GM12801 (cell line): ENCODE measurements around the gene TP63.

ENCODE experiments used
- TF ChIP-seq, protein P1 (sequence below): IDR thresholded peaks from one replicate; pipeline ENCODE4 v1.5.1; 2011; ENCODE audit warnings: control low read depth; ENCODE audit not compliant: insufficient read length; ENCODE audit errors: extremely low read depth

TP63 gene

DNA sequence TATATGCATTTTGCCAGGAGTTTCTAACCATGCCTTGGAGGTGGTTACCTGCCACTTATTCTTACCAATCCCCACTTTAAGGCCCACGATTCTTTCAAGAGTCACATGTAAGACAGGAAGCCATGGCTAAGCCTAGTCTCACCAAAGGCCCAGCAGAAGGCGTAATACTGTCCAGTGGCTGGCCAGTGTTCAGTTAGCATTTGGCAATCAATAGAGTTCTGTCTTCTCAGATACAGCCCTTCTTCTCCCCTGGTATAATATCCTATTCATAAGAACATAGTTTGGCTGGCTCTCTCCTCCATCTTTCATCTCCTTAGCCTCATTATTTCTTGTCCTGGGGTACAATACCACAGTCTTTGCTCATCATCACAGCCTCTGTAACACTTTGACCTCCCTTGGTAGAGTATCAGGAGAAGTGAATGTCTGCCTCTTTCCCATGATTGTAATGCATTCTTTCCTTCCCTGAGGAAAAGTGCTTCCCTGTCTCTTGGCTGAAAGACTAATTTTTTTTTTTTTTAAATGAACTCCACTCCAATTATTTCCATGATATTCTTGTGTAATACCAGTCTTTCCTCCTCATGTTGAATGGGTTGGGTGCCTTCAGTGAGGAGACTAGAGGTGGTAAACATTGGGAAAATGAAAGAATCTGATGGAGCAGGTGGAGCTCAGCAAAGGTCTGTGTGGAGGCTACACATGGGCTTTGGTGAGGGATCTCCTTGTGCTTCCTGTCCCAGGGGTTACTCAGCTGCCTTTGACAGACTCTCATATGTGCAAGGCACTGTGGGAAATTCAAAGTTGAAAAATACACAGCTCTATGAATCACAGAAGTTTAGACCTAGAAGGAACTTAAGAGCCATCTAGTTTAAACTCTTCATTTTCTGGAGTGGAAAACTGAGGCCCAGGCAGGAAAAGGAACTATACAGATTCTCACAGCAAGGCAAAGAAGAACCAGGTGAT, 271.3 kb downstream of the TP63 start:
- TF ChIP-seq, protein P1, sequence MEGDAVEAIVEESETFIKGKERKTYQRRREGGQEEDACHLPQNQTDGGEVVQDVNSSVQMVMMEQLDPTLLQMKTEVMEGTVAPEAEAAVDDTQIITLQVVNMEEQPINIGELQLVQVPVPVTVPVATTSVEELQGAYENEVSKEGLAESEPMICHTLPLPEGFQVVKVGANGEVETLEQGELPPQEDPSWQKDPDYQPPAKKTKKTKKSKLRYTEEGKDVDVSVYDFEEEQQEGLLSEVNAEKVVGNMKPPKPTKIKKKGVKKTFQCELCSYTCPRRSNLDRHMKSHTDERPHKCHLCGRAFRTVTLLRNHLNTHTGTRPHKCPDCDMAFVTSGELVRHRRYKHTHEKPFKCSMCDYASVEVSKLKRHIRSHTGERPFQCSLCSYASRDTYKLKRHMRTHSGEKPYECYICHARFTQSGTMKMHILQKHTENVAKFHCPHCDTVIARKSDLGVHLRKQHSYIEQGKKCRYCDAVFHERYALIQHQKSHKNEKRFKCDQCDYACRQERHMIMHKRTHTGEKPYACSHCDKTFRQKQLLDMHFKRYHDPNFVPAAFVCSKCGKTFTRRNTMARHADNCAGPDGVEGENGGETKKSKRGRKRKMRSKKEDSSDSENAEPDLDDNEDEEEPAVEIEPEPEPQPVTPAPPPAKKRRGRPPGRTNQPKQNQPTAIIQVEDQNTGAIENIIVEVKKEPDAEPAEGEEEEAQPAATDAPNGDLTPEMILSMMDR = no peak

DNA sequence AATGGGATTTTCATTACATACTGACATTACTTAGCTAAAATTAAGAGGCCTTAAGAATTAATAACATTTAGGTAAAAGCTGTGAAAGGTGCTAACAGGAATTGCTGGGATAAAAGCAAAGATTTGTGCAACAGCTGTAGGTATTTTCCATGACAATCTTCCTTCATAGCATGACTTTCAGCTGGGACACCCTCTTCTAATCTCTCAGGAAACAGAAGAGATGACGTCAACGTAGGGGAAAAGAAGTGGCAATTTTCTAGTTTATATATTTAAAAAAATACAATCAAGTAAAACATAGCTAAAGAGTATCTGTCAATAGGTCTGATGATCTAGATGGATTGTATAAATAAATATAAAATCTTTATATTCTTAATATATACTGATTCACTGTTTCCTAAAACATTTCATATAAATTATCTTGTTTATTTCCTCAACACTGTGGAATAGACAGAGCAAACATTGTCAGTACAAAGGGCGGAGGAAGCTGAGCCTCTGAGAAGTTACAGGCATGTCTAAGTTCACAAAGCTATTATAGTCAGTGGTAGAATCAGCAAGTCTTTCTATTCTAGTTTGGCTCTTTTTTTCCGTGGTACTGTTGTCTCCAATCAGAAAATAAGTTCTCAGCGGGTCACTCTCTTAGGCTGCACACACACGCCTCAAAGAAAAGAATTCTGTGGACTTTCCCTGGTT, 272.5 kb downstream of the TP63 start:
- TF ChIP-seq, protein P1 = no peak

DNA sequence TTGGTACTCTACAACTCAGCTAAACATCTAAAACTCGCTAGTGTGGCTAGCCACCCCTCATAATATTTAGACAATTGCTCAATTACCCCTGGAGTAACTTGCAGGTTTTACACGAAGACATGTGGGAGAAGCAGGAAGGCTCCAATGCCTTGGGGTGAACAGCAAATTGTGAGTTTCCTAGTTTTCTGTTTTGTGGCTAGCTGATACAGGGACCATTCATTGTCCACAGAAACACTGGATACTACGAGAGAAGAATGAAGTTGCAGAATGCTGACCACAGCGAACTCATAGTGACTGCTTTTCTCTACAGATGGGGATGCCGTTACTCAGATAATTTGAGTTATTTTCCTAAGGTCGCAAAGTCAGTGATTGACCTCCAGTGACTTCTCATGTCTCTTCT, 276.6 kb downstream of the TP63 start:
- TF ChIP-seq, protein P1 = no peak

DNA sequence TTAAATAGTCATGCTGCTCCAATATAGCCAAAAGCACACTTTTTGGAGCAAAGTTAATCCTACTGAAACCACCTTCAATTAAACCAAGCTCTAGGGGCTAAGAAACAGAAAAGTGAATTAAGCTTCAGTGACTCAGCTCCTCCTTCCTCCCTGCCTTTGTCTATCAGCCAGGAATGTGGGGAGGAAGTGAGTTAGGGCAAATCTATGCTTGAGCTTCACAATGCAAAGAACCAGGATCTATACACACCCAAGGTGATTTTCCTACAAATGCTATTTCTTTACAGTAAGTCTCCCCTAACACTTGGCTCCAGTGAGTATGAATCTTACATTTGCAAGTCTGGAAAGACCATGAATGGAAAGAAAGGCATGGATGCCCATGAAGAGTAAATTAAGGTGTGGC, 277.5 kb downstream of the TP63 start:
- TF ChIP-seq, protein P1 = no peak

DNA sequence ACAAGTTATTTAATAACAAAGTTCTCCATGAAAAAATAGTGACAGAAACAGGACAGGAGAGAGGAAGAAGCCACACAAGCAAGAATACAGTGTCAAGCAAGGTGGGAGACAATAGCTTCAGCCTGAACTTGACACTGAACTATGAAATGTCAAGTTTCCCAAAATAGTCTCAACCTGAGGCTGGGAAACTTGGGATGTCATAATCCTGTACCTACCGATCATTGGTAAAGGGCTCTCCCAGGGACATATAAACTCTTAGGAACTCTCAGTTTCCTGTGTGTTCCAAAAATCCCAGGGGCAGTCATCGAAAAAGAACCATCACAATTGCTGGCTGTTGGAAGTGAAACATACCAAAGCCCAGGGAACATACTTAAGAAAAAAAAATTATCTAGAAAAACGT, 277.9 kb downstream of the TP63 start:
- TF ChIP-seq, protein P1 = no peak

DNA sequence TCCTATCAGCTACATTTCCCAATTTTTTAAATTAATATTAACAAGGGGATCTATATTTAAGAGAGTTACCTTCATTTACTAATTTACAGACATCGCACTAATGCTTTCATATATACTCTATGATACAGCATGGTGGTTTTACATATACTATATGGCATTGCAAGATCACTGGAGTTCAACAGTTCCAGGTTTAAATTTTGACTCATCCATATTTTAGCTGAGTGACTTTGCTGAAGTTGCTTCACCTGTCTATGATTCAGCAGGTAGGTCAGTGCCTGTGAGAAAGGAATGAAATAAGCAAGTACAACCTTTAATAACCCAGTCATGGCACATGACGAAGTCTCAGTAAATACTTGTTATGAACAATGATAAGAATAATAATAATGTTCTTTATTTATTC, 278.4 kb downstream of the TP63 start:
- TF ChIP-seq, protein P1 = no peak

DNA sequence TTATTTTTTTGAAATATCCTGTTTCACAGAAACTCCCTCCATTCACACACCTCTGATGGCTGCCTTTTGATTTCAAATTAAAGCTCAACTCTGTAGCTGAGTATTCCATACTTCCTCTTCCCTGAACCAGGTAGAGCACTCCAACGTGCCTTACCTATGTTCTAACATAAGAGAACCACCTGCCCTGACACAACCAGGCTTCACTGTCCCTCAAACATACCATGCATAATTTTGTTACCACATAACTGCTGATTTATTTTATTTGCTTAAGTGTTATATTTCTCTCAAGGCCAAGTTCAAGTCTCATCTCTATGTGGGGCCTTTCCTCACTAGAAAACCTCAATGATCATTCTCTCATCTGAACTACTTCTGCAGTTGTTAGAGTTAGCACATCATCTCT, 279.8 kb downstream of the TP63 start:
- TF ChIP-seq, protein P1 = no peak
